Tibial nerve (tissue), 4 donors: Measurements from ENCODE around the gene ARAP3. TPM values are rescaled to one million over a fixed set of nuclear protein-coding genes. Genes with fewer than 3 reads are reported as not detected.

Experiments
- DNase-seq, 2 donors: peaks; one replicate each; pipeline ENCODE4 v3.0.0-alpha.2; 2019; ENCODE audit warnings: low spot score in 2 of 2
- H3K27ac ChIP-seq, 4 donors: fragments of 200-600 bp; sonication (generic) in 3 of 4; one replicate each; pipeline ENCODE4 v1.5.1; 2017 to 2019; ENCODE audit warnings: mild to moderate bottlenecking in 1 of 4
- H3K27me3 ChIP-seq, 2 donors: fragments of 200-600 bp; sonication (generic) in 1 of 2; one replicate each; pipeline versions ENCODE4 v1.5.1 to v1.6.0; 2017 to 2019
- H3K36me3 ChIP-seq, 3 donors: fragments of 200-600 bp; sonication (generic); one replicate each; pipeline ENCODE4 v1.5.1; 2018 to 2019
- H3K4me1 ChIP-seq, 4 donors: fragments of 200-600 bp; sonication (generic) in 3 of 4; one replicate each; pipeline ENCODE4 v1.5.1; 2017 to 2019
- H3K4me3 ChIP-seq, 4 donors: fragments of 200-600 bp; sonication (generic) in 3 of 4; one replicate each; pipeline ENCODE4 v1.5.1; 2017 to 2019; ENCODE audit warnings: mild to moderate bottlenecking in 1 of 4, moderate library complexity in 1 of 4
- H3K9me3 ChIP-seq, 4 donors: fragments of 200-600 bp; sonication (generic) in 3 of 4; one replicate each; pipeline ENCODE4 v1.5.1; 2017 to 2019
- CTCF ChIP-seq, 5 experiments: fragments of 200-600 bp in 3 of 5; fragments of 450-650 bp in 2 of 5; sonication (generic) in 3 of 5; IDR thresholded peaks; one replicate each; pipeline ENCODE4 v1.5.1; 2016 to 2019; ENCODE audit warnings: antibody characterized with exemption in 5 of 5, mild to moderate bottlenecking in 3 of 5, moderate library complexity in 2 of 5
- EP300 ChIP-seq, 2 donors: sonication (generic); formaldehyde crosslinking; IDR thresholded peaks; one replicate each; pipeline ENCODE4 v1.6.1; 2017; ENCODE audit warnings: antibody characterized with exemption in 2 of 2, mild to moderate bottlenecking in 1 of 2
- POLR2A ChIP-seq, 2 donors: fragments of 450-650 bp; IDR thresholded peaks; one replicate each; pipeline ENCODE4 v1.6.1; 2017; ENCODE audit warnings: antibody characterized with exemption in 2 of 2, mild to moderate bottlenecking in 2 of 2, moderate library complexity in 2 of 2
- WGBS, 2 donors: methylation state at CpG; one replicate each; pipeline ENCODE4 v1.1.5; 2018; 5-methylcytosine and 5-hydroxymethylcytosine counted together
- total RNA-seq, 4 donors: library from RNA; depleted of rRNA; stranded (reverse); fragments of >200 nt; gene quantifications; one replicate each; pipeline ENCODE4 v1.1.0, GENCODE V29; 2016

ARAP3 gene
- total RNA-seq, 4 donors from 2014 or later, result 4.4 to 11.8 (median 9.4) TPM

- H3K9me3 ChIP-seq, result no peaks in the 10 kb centered on the region
- H3K27me3 ChIP-seq, result no peaks in the 10 kb centered on the region
- TF ChIP-seq CTCF (IDR thresholded peaks at IDR 0.05), result no peak
- TF ChIP-seq POLR2A (IDR thresholded peaks at IDR 0.05), result no peak
- TF ChIP-seq EP300 (IDR thresholded peaks at IDR 0.05), result no peak
- H3K4me1 ChIP-seq, result peaks cover 0 to 18% (median 8%) of the 10 kb centered on the region in 4 donors
- no peak overlapping the region for H3K4me3 ChIP-seq
- peaks cover 0 to 39% (median 0%) of the 10 kb centered on the region in 3 donors for H3K36me3 ChIP-seq
- no peak overlapping the region for H3K27ac ChIP-seq
- 82 to 87% methylated on average over 7 of the region's 7 CpGs for WGBS, 2 donors
- DNase-seq, result no peak
Measured at GRCh38 chr5:141655020-141655419, 27.0 kb downstream of the ARAP3 start.

DNA sequence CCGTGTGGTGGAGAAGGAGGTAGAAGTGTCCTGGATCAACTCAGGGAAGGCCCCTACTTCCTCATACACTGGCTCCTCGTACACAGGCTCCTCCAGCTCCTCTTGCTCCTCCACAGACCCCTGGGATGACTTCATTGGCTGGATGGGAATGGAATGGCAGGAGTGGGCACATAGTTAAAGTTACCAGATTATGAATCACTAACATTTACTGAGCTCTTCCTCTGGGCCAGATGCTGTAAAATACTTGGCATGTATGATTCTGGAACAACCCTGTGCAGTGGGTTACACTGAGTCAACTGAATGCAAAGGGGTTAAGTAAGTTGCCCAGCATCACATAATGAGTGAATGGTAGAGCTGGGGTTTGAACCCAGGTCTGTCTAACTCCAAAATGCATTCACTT is 27.7 kb downstream of the ARAP3 start:
- H3K27ac ChIP-seq, result no peak overlapping the region
- 75 to 78% methylated on average over 2 of the region's 2 CpGs for WGBS, 2 donors

GRCh38 chr5:141651728-141652105 is 30.3 kb downstream of the ARAP3 start:
- WGBS, 2 donors, result 57 to 67% methylated on average over 9 of the region's 9 CpGs
- Histone ChIP-seq H3K36me3 (peaks cover 0 to 37% (median 0%) of the 10 kb centered on the region in 3 donors), H3K27me3 (no peaks in the 10 kb centered on the region), H3K4me3 (peak overlapping the region; percentile 42 to 72 (median 56)), H3K27ac (peak overlapping the region in 3 of 4 donors; percentile 52 to 84 (median 74)), H3K9me3 (no peaks in the 10 kb centered on the region), H3K4me1 (peaks cover 0 to 21% (median 9%) of the 10 kb centered on the region in 4 donors)
- TF ChIP-seq CTCF (IDR thresholded peaks at IDR 0.05) (no peak), POLR2A (IDR thresholded peaks at IDR 0.05) (no peak), EP300 (IDR thresholded peaks at IDR 0.05) (no peak)
- DNase-seq, result no peak

More for the DNA sequence above, 27.7 kb downstream of the ARAP3 start:
- no peak for DNase-seq
- peaks cover 0 to 32% (median 0%) of the 10 kb centered on the region in 3 donors for H3K36me3 ChIP-seq
- no peak overlapping the region for H3K4me3 ChIP-seq
- no peaks in the 10 kb centered on the region for H3K9me3 ChIP-seq
- no peak for TF ChIP-seq POLR2A (IDR thresholded peaks at IDR 0.05)
- no peak for TF ChIP-seq CTCF (IDR thresholded peaks at IDR 0.05)
- peaks cover 0 to 21% (median 9%) of the 10 kb centered on the region in 4 donors for H3K4me1 ChIP-seq
- H3K27me3 ChIP-seq, result no peaks in the 10 kb centered on the region

GRCh38 chr5:141650851-141651727 is 30.9 kb downstream of the ARAP3 start, which contains the start of gene FCHSD1:
TSS of gene FCHSD1 (minus strand) at chr5:141651418. CDS start at chr5:141651368, 50 bp downstream.
- peak within 1 kb of the TSS in 3 of 4 donors; percentile 52 to 84 (median 74) for H3K27ac ChIP-seq
- peak within 1 kb of the TSS; percentile 42 to 72 (median 56) for H3K4me3 ChIP-seq
- peaks cover 0 to 21% (median 9%) of the 10 kb centered on the region in 4 donors for H3K4me1 ChIP-seq
- DNase-seq, result peak; percentile 85 to 88
- peaks cover 0 to 37% (median 0%) of the 10 kb centered on the region in 3 donors for H3K36me3 ChIP-seq
- peak in 1 of 2 donors; percentile 17 for TF ChIP-seq POLR2A (IDR thresholded peaks at IDR 0.05)
- TF ChIP-seq CTCF (IDR thresholded peaks at IDR 0.05), result no peak
- peak in 1 of 2 donors; percentile 37 for TF ChIP-seq EP300 (IDR thresholded peaks at IDR 0.05)
- no peaks in the 10 kb centered on the region for H3K27me3 ChIP-seq
- 5 to 7% methylated on average over 18 to 30 of the region's 50 CpGs for WGBS, 2 donors
- no peaks in the 10 kb centered on the region for H3K9me3 ChIP-seq

GRCh38 chr5:141649972-141650371 is 32.1 kb downstream of the ARAP3 start:
- H3K27me3 ChIP-seq, result no peaks in the 10 kb centered on the region
- peaks cover 0 to 39% (median 0%) of the 10 kb centered on the region in 3 donors for H3K36me3 ChIP-seq
- TF ChIP-seq EP300 (IDR thresholded peaks at IDR 0.05), result no peak
- no peak for TF ChIP-seq POLR2A (IDR thresholded peaks at IDR 0.05)
- no peak for TF ChIP-seq CTCF (IDR thresholded peaks at IDR 0.05)
- H3K4me1 ChIP-seq, result peaks cover 0 to 21% (median 9%) of the 10 kb centered on the region in 4 donors
- H3K27ac ChIP-seq, result no peak overlapping the region
- H3K9me3 ChIP-seq, result no peaks in the 10 kb centered on the region
- no peak for DNase-seq
- H3K4me3 ChIP-seq, result no peak overlapping the region
